AG10803 (cell line): ENCODE results near the gene CPXM2.

ENCODE experiments used
- DNase-seq: peaks from one replicate; pipeline ENCODE4 v3.0.0; 2010; ENCODE audit warnings: low read depth
- H3K4me3 ChIP-seq: 2 replicates; pipeline ENCODE4 v1.5.1; 2011; ENCODE audit warnings: mild to moderate bottlenecking, low read length, control low read depth
- CTCF ChIP-seq: conservative IDR thresholded peaks from 2 replicates; pipeline ENCODE4 v1.5.1; 2011; ENCODE audit warnings: mild to moderate bottlenecking, low read length, control low read depth, inconsistent platforms

The CPXM2 gene

GRCh38 chr10:123882177-123882576 is 9.4 kb downstream of the CPXM2 start:
- no peak overlapping the region for H3K4me3 ChIP-seq
- no peak for DNase-seq
- TF ChIP-seq CTCF, result no peak

- TF ChIP-seq CTCF, result no peak
- no peak for DNase-seq
Measured at GRCh38 chr10:123879606-123880257, 11.9 kb downstream of the CPXM2 start.

GRCh38 chr10:123878666-123879303 is 12.8 kb downstream of the CPXM2 start:
- peak; percentile 65 for DNase-seq
- TF ChIP-seq CTCF, result no peak

More at GRCh38 chr10:123879606-123880257, 11.9 kb downstream of the CPXM2 start:
- H3K4me3 ChIP-seq, result no peak overlapping the region

GRCh38 chr10:123870260-123870659 is 21.3 kb downstream of the CPXM2 start:
- no peak for TF ChIP-seq CTCF
- no peak for DNase-seq
- no peak overlapping the region for H3K4me3 ChIP-seq

More at GRCh38 chr10:123878666-123879303, 12.8 kb downstream of the CPXM2 start:
- no peak overlapping the region for H3K4me3 ChIP-seq

- DNase-seq, result no peak
- no peak overlapping the region for H3K4me3 ChIP-seq
- no peak for TF ChIP-seq CTCF
Measured at GRCh38 chr10:123869020-123869414, 22.6 kb downstream of the CPXM2 start.

GRCh38 chr10:123868038-123869019 is 23.3 kb downstream of the CPXM2 start:
- no peak for DNase-seq
- no peak for TF ChIP-seq CTCF
- H3K4me3 ChIP-seq, result no peak overlapping the region
